Measurements from ENCODE around the gene ZSCAN5C.

GRCh38 chr19:56258272-56258671, 56.2 kb downstream of the ZSCAN5C start:
- no peak for TF ChIP-seq CTCF (IDR thresholded peaks at IDR 0.05)
- no peak for TF ChIP-seq POLR2A (IDR thresholded peaks at IDR 0.05)
- TF ChIP-seq EP300 (IDR thresholded peaks at IDR 0.05) = no peak
